ENCODE measurements around the gene ASB13. TPM values are rescaled to one million over a fixed set of nuclear protein-coding genes. Genes with fewer than 3 reads are reported as not detected.

Gene ASB13
- total and polyA plus RNA-seq, 2 of the 13 experiments (the other 11 are each of a cell fraction or from before 2014, with no cell fraction given): 9.3 to 15.4 TPM

- POLR2A ChIA-PET: no interaction called here
- in situ Hi-C loops (cut with HindIII; ENCODE audit: extremely low pct_ligation_motif_present, low pct_unique_long_range_greater_than_20kb): no loop called here
- intact Hi-C loops (cut with micrococcal nuclease; ENCODE audit: unreplicated experiment): no loop called here
Measured at GRCh38 chr10:5649746-5650145, 16.6 kb downstream of the ASB13 start.

More at GRCh38 chr10:5649746-5650145, 16.6 kb downstream of the ASB13 start:
- H3K4me2 ChIP-seq (ENCODE audit: low read depth, low read length): no peak overlapping the region
- peaks cover 32% of the 10 kb centered on the region for H3K4me1 ChIP-seq (ENCODE audit: insufficient read depth, low read length)
- H3K36me3 ChIP-seq (replicated peaks in 1 of 2; ENCODE audit: control insufficient read depth in 1 of 2, insufficient read depth in 2 of 2, low read length in 2 of 2): peaks cover 1 to 4% of the 10 kb centered on the region in 2 experiments; a peak in 1 of 5 replicates
- no peak overlapping the region for H2AFZ ChIP-seq (ENCODE audit: low read length)
- H3K27ac ChIP-seq (ENCODE audit: extremely low read length, insufficient read depth, low read length): no peak overlapping the region
- ATAC-seq: no peak
- H3K79me2 ChIP-seq (ENCODE audit: insufficient read depth, low read length): no peaks in the 10 kb centered on the region
- CTCF ChIA-PET (ENCODE audit: low intra/inter-chr PET ratio, low total read pairs): no interaction called here
- H3K9me3 ChIP-seq (ENCODE audit: low read length): no peaks in the 10 kb centered on the region
- TF ChIP-seq ZNF460 (CRISPR knock-in tag; IDR thresholded peaks at IDR 0.05; ENCODE audit: borderline replicate concordance) (no peak), ZNF407 (CRISPR knock-in tag; IDR thresholded peaks at IDR 0.05; ENCODE audit: not compliant biosample characterization) (no peak), PRDM15 (CRISPR knock-in tag; IDR thresholded peaks at IDR 0.05) (no peak), TCF7L2 (IDR thresholded peaks at IDR 0.05; ENCODE audit: low read depth, low read length) (no peak), RBM39 (IDR thresholded peaks at IDR 0.05; ENCODE audit: low read depth, low read length, poor library complexity, severe bottlenecking) (no peak), ZUFSP (CRISPR knock-in tag; IDR thresholded peaks at IDR 0.05; ENCODE audit: borderline replicate concordance) (no peak), ZNF597 (CRISPR knock-in tag; IDR thresholded peaks at IDR 0.05) (no peak)
- FAIRE-seq: no peak
- no peaks in the 10 kb centered on the region for H4K20me1 ChIP-seq (ENCODE audit: insufficient read depth, low read length)
- no peak for DNase-seq (ENCODE audit: low spot score)
- WGBS (ENCODE audit: low lambda C conversion rate): 97% methylated on average over 11 of the region's 11 CpGs
- no peak overlapping the region for H3K9ac ChIP-seq (ENCODE audit: insufficient read depth, low read depth, low read length)
- H3K4me3 ChIP-seq (replicated peaks in 1 of 3; ENCODE audit: insufficient read depth in 1 of 3, low read depth in 2 of 3, low read length in 3 of 3): no peak overlapping the region
- no peaks in the 10 kb centered on the region for H3K27me3 ChIP-seq (ENCODE audit: control insufficient read depth in 1 of 2, insufficient read depth in 2 of 2, low read length in 2 of 2)
- no TSS peak for BruUV-seq (replicated peaks)
